Measurements from ENCODE around the gene NDC1.
"Not testable (repeated sequence)": the region's sequence is repeated elsewhere in the genome, so short reads cannot be mapped to it uniquely, and the experiment has no call there.

NDC1 gene
- 13.5 to 25.6 (median 19.4) reads per million in 4 donors for total RNA-seq

DNA sequence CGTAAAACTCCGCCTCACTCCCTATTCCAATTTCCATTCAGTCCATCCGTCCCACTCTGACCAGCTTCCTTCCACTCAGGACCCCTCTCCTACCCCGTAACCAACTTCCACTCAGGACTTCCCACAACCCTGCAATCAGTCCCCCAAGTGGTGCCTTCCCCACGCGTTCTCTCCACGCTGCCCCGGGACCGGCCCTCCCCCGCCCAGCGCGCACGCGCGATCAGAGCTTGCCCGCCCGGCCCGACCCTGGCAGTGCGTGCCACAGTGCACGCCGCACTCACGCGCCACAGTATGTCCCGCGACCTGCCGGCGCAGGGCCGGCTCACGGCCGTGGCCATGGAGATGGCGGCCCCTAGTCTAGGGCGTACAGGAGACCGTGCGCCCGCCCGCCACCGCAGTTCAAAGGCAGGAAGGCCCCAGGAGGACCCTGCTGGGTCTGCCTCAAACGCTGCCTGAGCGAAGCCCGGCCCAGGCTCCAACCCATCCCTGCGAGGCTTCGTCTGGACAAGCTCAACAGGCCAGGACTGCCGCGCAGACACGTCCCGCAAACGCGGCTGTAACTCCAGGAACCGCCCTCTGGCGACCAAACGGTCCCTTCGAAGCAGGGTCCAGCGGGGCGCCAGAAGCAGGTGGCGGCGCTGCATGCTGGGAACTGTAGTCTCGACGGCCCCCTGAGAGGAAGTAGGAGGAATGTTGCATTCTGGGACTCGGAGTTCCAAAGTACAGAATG lies at the start of gene NDC1:
TSS of gene NDC1 (minus strand) at position 373 of the 730 bp plus-strand sequence. CDS start at position 338, 35 bp downstream.
- DNase-seq, result peak; percentile 76 to 96 (median 84)

GRCh38 chr1:53883600-53883999 lies 45.5 kb upstream of the NDC1 start:
- DNase-seq, result not testable (repeated sequence)

DNA sequence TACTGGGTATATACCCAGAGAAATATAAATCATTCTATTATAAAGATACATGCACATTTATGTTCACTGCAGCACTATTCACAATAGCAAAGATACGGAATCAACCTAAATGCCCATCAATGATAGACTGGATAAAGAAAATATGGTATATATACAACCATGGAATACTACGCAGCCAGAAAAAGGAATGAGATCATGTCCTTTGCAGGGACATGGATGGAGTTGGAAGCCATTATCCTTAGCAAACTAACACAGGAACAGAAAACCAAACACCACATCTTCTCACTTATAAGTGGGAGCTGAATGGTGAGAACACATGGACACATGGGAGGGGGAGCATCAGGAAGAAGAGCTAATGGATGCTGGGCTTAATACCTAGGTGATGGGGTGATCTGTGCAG lies 43.8 kb upstream of the NDC1 start:
- not testable (repeated sequence) for DNase-seq

GRCh38 chr1:53878492-53879105 lies 40.5 kb upstream of the NDC1 start:
- DNase-seq, result peak in 1 of 5 donors; percentile 43

DNA sequence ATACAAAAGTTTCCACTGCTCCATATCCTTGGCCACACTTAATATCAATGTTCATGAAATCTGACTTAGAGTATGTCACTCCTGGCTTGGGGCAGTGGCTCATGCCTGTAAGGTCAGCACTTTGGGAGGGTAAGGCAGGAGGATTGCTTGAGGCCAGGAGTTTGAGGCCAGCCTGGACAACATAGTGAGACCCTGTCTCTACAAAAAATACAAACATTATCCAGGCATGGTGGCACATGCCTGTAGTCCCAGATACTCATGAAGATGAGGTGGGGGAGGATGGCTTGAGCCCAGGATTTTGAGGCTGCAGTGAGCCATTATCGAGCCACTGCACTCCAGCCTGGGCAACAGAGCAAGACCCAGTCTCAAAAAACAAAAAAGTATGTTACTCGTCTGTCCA lies 37.1 kb upstream of the NDC1 start:
- DNase-seq, result not testable (repeated sequence)

GRCh38 chr1:53871773-53872484 lies 33.8 kb upstream of the NDC1 start:
- DNase-seq, result no peak

DNA sequence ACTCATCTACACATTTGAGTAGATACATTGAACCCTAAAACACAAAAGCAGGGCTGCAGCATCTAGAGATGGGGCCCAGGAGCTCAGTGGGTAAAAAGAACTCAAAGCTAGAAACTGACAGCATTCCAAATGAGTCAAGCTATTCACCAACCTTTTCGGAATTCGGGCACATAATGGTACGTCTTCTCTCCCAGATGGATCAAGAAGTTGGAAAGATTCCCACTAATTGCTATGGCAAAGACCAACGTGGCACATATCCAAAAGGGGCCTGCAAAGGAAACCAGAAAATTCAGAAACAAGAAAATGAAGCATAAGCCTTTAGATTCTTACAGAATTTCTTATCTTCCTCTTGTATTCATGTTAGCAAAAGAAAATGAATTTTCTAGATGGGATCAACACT lies 33.1 kb upstream of the NDC1 start:
- no peak for DNase-seq

GRCh38 chr1:53869454-53870117 lies 31.5 kb upstream of the NDC1 start:
- DNase-seq, result no peak

DNA sequence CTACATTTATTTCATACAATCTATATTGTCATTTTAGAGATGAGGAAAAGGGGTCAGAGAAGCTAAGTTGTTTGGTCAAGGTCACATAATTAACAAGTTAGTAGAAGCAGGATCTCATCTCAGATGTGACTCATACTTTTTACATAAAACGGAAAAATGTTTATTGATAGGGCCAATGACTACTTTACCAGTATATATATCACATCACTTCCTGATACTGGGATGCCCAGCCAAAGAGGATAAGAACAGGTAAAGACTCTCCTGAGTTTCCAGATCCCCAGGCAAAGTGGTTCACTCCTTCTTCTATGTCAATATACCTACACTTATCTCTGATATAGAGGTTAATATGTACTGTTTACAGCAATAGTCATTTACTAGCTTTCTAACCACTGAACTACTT lies 30.5 kb upstream of the NDC1 start:
- no peak for DNase-seq

DNA sequence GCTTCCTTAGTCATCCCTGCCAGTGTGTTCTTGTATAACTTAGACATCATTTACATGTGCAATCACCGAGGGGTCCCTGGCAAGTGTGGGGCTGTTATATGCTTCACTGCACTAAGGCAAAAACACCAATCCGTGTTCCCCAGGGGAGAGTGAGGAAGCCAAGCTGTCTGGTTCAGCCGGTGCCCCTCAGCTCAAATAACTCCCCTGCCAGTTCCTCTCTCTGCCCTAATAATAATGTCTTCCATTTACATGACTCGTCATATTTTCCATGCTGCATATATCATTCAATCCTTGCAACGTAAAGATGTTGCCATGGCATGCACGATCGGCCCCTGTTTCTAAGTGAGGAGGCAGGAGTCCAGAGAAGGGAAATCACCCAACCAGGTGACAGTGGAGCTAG lies 24.4 kb upstream of the NDC1 start:
- no peak for DNase-seq

DNA sequence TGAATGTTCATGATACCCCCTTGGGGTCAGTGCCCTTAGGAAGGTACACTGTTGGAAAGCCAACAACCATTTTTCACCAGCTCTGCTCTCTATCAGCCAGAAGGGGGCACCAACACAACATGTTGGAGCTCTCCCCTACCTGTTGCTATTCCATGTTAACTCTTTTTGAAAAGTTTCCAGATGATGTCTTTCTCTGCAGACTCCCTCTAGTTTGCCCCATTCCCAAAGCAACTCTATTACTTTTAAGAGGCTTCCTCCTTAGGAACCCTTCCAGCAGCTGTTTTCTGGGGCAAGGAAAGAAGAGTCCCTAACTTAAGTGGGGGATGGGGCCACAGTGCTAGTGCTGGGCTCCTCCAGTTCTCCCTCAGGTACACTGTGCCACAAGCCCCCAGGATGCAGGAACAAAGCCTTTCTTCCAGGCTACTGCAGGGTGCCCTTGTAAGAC lies 22.9 kb upstream of the NDC1 start:
- peak in 4 of 5 donors; percentile 13 to 48 (median 32) for DNase-seq

DNA sequence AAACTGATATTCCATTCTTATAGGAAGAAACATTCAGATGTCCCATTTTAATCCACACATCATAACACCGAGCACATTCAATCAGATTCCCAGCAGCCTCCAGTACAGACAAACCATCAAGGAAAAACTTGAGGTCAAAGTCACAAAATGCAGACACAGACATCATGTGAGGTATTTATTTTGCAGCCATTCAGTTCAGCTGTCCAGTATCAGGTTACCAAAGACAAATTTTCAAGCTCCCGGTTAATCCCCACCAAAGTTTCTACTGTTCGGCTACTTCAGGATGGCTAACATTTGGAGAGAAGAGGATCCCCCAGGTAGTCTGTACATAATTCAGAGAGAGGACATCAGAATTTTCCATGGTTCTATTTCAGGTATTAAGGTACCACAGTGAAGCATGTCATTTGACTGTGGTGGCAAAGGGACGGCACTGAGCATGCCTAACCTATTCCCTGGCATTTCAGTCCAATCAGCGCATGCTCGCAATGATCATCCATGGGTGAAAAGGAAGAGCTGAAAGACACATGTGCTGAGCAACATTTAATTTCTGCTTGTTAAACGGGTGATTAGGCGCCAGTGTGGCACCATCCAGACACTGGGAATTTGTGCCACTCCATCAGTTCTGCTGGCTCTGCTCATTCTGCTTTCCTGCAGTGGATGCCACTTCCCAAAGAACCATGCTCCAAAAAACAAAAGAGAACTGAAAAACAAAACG lies 13.6 kb upstream of the NDC1 start:
- no peak for DNase-seq

- no peak for DNase-seq
Observed at GRCh38 chr1:53850082-53850673, 12.1 kb upstream of the NDC1 start.

DNA sequence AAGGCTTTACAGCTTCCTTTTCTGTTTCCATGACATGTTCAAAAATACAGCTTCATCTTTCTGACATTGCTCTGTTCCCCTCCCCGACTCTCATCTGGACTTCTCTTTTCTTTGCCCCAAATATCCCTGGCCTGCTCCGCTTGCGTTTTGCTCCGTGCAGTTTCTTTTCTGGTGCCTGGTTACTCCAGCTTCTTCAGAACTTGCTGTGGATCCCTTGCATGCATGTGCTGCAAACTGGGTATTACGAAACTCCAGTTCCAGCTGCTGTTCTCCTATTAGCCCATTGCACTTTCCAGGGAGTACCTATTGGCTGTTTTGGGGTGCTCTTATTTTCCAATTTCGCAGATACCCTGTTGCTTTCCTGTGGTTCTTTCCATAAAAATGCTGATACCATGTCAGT lies 9.9 kb upstream of the NDC1 start:
- no peak for DNase-seq

DNA sequence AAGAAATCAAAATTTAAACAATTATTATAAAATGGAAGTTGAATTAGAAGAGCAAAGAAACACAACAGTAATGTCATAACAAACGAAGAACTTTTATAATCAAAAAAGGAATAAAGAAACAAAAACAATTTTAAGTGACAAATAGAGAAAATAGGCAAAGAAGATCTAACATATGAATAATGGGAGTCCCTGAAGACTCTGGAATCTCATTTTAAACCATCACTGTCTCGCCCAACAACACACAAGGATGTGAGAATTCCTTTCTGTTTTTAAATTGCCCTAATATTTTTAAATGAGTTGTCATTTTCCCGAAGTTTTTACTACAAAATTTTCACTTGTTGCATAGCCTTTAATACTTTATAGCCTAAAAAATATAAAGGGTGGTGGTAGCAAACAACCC lies 4.3 kb upstream of the NDC1 start:
- no peak for DNase-seq

DNA sequence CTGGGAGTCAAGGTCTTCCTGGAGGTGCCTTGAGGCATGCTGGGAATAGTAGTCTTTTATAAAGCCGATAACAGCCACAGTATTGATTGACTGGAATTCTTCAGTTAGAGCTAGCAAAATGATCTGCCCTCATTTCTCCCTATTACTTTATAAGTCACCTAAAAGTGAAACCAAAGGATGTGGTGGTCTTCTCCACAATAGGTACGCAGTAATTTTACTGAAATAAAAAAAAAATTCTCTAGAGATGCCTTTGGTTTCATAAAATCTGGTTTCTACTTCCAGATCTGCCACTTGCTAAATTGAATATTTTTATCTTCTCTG lies 518 bp upstream of the NDC1 start:
- no peak for DNase-seq

DNA sequence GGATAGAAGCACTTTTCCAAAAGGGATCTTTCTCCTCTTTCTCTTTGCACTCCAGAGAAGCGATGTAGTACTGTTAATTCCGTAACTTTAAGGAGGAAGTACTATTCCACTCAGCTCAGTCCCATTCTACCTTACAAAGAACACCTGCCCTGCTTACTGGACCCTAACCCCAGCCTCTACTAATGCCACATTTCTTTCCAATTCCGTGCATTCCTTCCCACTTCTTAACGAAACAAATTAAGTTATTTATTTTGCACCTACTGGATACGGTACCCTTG lies 511 bp downstream of the NDC1 start:
- DNase-seq, result no peak

GRCh38 chr1:53835491-53835890 lies 2.6 kb downstream of the NDC1 start:
- no peak for DNase-seq

GRCh38 chr1:53834776-53835175 lies 3.3 kb downstream of the NDC1 start:
- DNase-seq, result no peak

DNA sequence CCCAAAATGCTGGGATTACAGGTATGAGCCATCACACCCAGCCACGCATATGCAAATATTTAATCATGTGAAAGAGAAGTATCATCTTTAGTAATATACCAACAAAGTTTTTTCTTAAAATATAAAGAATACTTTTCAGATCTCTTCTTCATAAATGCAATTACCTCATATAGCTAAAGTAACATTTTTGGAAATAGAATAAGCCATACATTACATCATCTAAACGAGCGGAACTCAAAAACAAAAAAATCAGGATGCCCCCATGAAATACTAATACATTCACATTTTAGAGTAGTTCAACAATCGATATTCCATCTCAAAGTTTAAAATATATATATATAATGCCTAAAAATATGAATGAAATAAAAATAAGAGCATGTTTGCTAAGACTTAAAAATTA lies 4.7 kb downstream of the NDC1 start:
- no peak for DNase-seq

GRCh38 chr1:53826367-53826766 lies 11.7 kb downstream of the NDC1 start:
- DNase-seq, result no peak

GRCh38 chr1:53825306-53825705 lies 12.8 kb downstream of the NDC1 start:
- no peak for DNase-seq

DNA sequence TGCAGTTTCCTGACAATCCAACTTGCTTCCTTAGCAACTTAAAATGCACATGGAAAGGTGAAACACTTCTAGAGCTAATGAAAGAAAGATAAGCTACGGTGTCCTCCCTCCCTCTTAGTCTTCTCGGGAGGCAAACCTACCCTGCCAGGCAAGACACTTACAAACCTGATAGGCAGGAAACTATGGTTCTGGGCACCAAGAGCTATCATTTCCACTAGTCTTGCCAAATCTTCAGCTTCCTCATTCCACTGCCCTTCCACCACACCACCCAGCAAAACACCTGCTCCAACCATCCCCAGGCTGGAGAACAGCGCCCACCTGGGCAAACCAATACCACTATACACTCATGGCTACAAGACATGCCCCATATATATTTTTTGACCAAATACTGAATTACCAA lies 15.2 kb downstream of the NDC1 start:
- no peak for DNase-seq

Measured in T-helper 1 cell (primary cell).